K562 (cell line): ENCODE results near the gene PIP4K2A. TPM values are rescaled to one million over a fixed set of nuclear protein-coding genes. Genes with fewer than 3 reads are reported as not detected.

Source experiments
- ATAC-seq: fragments of 200-7000 bp; cut with Tn5 transposase; 3 replicates; pipeline ENCODE4 v1.9.1; 2020; ENCODE audit warnings: moderate library complexity
- BruUV-seq: library from RNA; stranded (reverse); fragments of 400-500 nt; replicated peaks from 2 replicates; lab custom pipeline; 2021; lab: Mats Ljungman, UMichigan
- CTCF ChIA-PET: fragments of 300-600 bp; formaldehyde crosslinking; extraction: SDS; loops from one replicate; lab custom pipeline; 2021; ENCODE audit warnings: low intra/inter-chr PET ratio; lab: Yijun Ruan, JAX
- POLR2A ChIA-PET: fragments of 300-600, 350-650 bp; sonication (Branson Sonifier 250); formaldehyde crosslinking; extraction: SDS; loops from one replicate; lab custom pipeline; 2021; ENCODE audit warnings: antibody characterized with exemption, inconsistent platforms; lab: Yijun Ruan, JAX
- DNase-seq, 4 experiments: peaks; one replicate each; pipeline versions ENCODE4 v3.0.0 to v3.0.0-alpha.2; 2011 to 2018; ENCODE audit warnings: low spot score in 3 of 4, mixed read lengths in 3 of 4; ENCODE audit errors: extremely low read depth in 1 of 4
- FAIRE-seq: peaks from 2 replicates; lab custom pipeline; 2011; peaks lifted over from hg19 to GRCh38; lab: Jason Lieb, UNC
- H2AFZ ChIP-seq: 2 replicates; pipeline ENCODE4 v1.6.0; 2011; ENCODE audit warnings: low read depth, low read length, control low read depth, inconsistent platforms
- H3K27ac ChIP-seq: fragments of 200-600 bp; 3 replicates; pipeline ENCODE4 v1.8.0; 2011; ENCODE audit warnings: low read depth, mild to moderate bottlenecking, control low read depth, inconsistent platforms, low read length, moderate library complexity, mixed read lengths; ENCODE audit errors: extremely low read depth
- H3K27me3 ChIP-seq, 2 experiments: fragments of 300-600 bp in 1 of 2; 2 replicates in 1 of 2; 3 replicates in 1 of 2; pipeline versions ENCODE4 v1.6.0 to v1.8.0; 2011; ENCODE audit warnings: inconsistent platforms in 2 of 2, low read length in 2 of 2, mild to moderate bottlenecking in 1 of 2, mixed read lengths in 1 of 2, moderate library complexity in 1 of 2; ENCODE audit not compliant: control insufficient read depth in 2 of 2, insufficient read depth in 2 of 2
- H3K36me3 ChIP-seq: fragments of 300-600 bp; 3 replicates; pipeline ENCODE4 v1.8.0; 2011; ENCODE audit warnings: mild to moderate bottlenecking, low read length, inconsistent platforms; ENCODE audit not compliant: control insufficient read depth, insufficient read depth
- H3K4me1 ChIP-seq, 2 experiments: fragments of 200-600 bp in 1 of 2; replicated peaks in 1 of 2; 2 replicates in 1 of 2; 3 replicates in 1 of 2; pipeline versions ENCODE4 v1.5.1 to v1.8.0; 2011; ENCODE audit warnings: inconsistent platforms in 2 of 2, low read length in 2 of 2, mild to moderate bottlenecking in 1 of 2, mixed read lengths in 1 of 2, moderate library complexity in 1 of 2; ENCODE audit not compliant: control insufficient read depth in 2 of 2, insufficient read depth in 2 of 2
- H3K4me2 ChIP-seq: 2 replicates; pipeline ENCODE4 v1.6.1; 2011; ENCODE audit warnings: low read length, control low read depth, inconsistent platforms, mixed read lengths; ENCODE audit not compliant: insufficient read depth
- H3K4me3 ChIP-seq: fragments of 200-600 bp; sonication (generic), shearing (Covaris generic); 2 replicates; pipeline ENCODE4 v1.5.1; 2016; ENCODE audit warnings: control low read depth, inconsistent platforms
- H3K79me2 ChIP-seq: fragments of 200-600 bp; 3 replicates; pipeline ENCODE4 v1.8.0; 2011; ENCODE audit warnings: low read length, inconsistent platforms; ENCODE audit not compliant: control insufficient read depth, insufficient read depth
- H3K9ac ChIP-seq, 2 experiments: 2 replicates each; pipeline versions ENCODE4 v1.6.0 to v1.6.1; 2011; ENCODE audit warnings: low read depth in 2 of 2, low read length in 2 of 2, control low read depth in 1 of 2, inconsistent platforms in 1 of 2, mild to moderate bottlenecking in 1 of 2, mixed read lengths in 1 of 2; ENCODE audit not compliant: insufficient read depth in 1 of 2
- H3K9me1 ChIP-seq: one replicate; pipeline ENCODE4 v1.6.0; 2011; ENCODE audit warnings: inconsistent platforms, mild to moderate bottlenecking, low read length, moderate library complexity; ENCODE audit not compliant: control insufficient read depth, insufficient read depth
- H3K9me3 ChIP-seq: replicated peaks from 2 replicates; pipeline ENCODE4 v1.5.1; 2011; ENCODE audit warnings: low read depth, low read length, inconsistent platforms; ENCODE audit not compliant: control insufficient read depth, insufficient read depth
- H4K20me1 ChIP-seq: replicated peaks from 2 replicates; pipeline ENCODE4 v1.6.1; 2011; ENCODE audit warnings: low read length, inconsistent platforms, mixed read lengths; ENCODE audit not compliant: control insufficient read depth, insufficient read depth
- BRF2 ChIP-seq: IDR thresholded peaks from 3 replicates; pipeline ENCODE4 v1.6.1; 2011; ENCODE audit warnings: borderline replicate concordance, mild to moderate bottlenecking; ENCODE audit not compliant: insufficient read length, insufficient read depth
- EZH2 ChIP-seq: IDR thresholded peaks from 2 replicates; pipeline ENCODE4 v1.6.1; 2012; ENCODE audit warnings: low read depth, mild to moderate bottlenecking, inconsistent platforms, low read length, borderline replicate concordance
- MAX ChIP-seq: sonication (generic); formaldehyde crosslinking; IDR thresholded peaks from 2 replicates; pipeline ENCODE4 v1.9.0; 2022; ENCODE audit warnings: mild to moderate bottlenecking, missing genetic modification reagents
- RCOR1 ChIP-seq, 2 experiments: IDR thresholded peaks; 2 replicates each; pipeline ENCODE4 v1.6.1; 2012; ENCODE audit warnings: low read depth in 2 of 2, low read length in 2 of 2, borderline replicate concordance in 1 of 2, improper control_type of control experiment in 1 of 2
- TEAD4 ChIP-seq, 2 experiments: sonication (generic) in 1 of 2; formaldehyde crosslinking in 1 of 2; IDR thresholded peaks; 2 replicates each; pipeline versions ENCODE4 v1.6.1 to v1.8.0; 2012 to 2022; ENCODE audit warnings: borderline replicate concordance in 1 of 2, inconsistent platforms in 1 of 2, low read length in 1 of 2, mild to moderate bottlenecking in 1 of 2, missing genetic modification reagents in 1 of 2
- TFAP4 ChIP-seq: sonication (generic); formaldehyde crosslinking; IDR thresholded peaks from 2 replicates; pipeline ENCODE4 v1.8.0; 2022; ENCODE audit warnings: missing genetic modification reagents, mild to moderate bottlenecking, moderate library complexity, borderline replicate concordance
- ZBTB33 ChIP-seq: sonication (generic); formaldehyde crosslinking; IDR thresholded peaks from 2 replicates; pipeline ENCODE4 v1.8.1; 2023; ENCODE audit warnings: mild to moderate bottlenecking, missing genetic modification reagents
- ZNF311 ChIP-seq: fragments of 250-450 bp; sonication (Bioruptor Pico); IDR thresholded peaks from 2 replicates; pipeline ENCODE4 v1.4.0; 2020; ENCODE audit warnings: mild to moderate bottlenecking, moderate library complexity
- ZNF436 ChIP-seq: fragments of 250-450, 450-650 bp; sonication (Bioruptor Pico); formaldehyde crosslinking; IDR thresholded peaks from 2 replicates; pipeline ENCODE4 v1.7.0; 2020; ENCODE audit warnings: mild to moderate bottlenecking
- ZNF609 ChIP-seq: sonication (generic); formaldehyde crosslinking; IDR thresholded peaks from 2 replicates; pipeline ENCODE4 v1.8.1; 2023; ENCODE audit warnings: missing genetic modification reagents, mild to moderate bottlenecking, borderline replicate concordance
- WGBS: fragments of 100-300 bp; shearing (Covaris generic); methylation state at CpG from one replicate; pipeline ENCODE4 v1.1.6; 2016; ENCODE audit warnings: low coverage, mixed read lengths; ENCODE audit not compliant: insufficient coverage; ENCODE audit errors: missing lambda C conversion rate; 5-methylcytosine and 5-hydroxymethylcytosine counted together
- in situ Hi-C: fragments of 300-500 bp; cut with MboI; formaldehyde crosslinking; loops from 4 replicates; pipeline ENCODE4 v1.15.0; 2018; ENCODE audit warnings: inconsistent platforms, mixed read lengths
- intact Hi-C: fragments of 100-400 bp; cut with micrococcal nuclease; formaldehyde crosslinking; loops from 2 replicates; pipeline ENCODE4 v1.14.2; 2022
- polyA plus RNA-seq, 8 experiments: library from polyadenylated mRNA; depleted of rRNA in 4 of 8; stranded (reverse) in 5 of 8; unstranded in 3 of 8; fragments of >200 nt; fragmentation: Nextera tagmentation in 2 of 8; fragmentation: Illumina TruSeq in 1 of 8; extraction: Ambion mirVana in 2 of 8; extraction: Trizol in 1 of 8; gene quantifications; 2 replicates each; pipeline versions ENCODE4 v1.2.1 to v1.2.3, GENCODE V29; 2011 to 2014; ENCODE audit warnings: inconsistent platforms in 1 of 8, missing spikeins in 1 of 8
- total RNA-seq, 7 experiments: library from RNA; depleted of rRNA in 6 of 7; stranded (reverse); fragments of >200 nt in 6 of 7; fragmentation: Illumina TruSeq in 2 of 7; extraction: Trizol in 2 of 7; gene quantifications; 2 replicates each; pipeline versions ENCODE4 v1.2.1 to v1.2.3, GENCODE V29; 2011 to 2021; ENCODE audit warnings: low replicate concordance in 1 of 7

Gene PIP4K2A
- total and polyA plus RNA-seq, 9 of the 15 experiments (the other 6 are each of a cell fraction or from before 2014, with no cell fraction given), result 35.6 to 117 (median 71.9) TPM

GRCh38 chr10:22711373-22711772 lies 3.0 kb downstream of the PIP4K2A start:
- POLR2A ChIA-PET, result interaction anchor here (2.1 kb wide), 1 partner anchor 14 kb away, joined by 9 read pairs; no protein-coding TSS in a partner anchor
- Histone ChIP-seq H3K36me3 (peaks cover 9% of the 10 kb centered on the region; the same call in 1 of the 3 replicates), H4K20me1 (peaks cover 11% of the 10 kb centered on the region; the same call in 1 of the 2 replicates), H3K9me3 (no peaks in the 10 kb centered on the region), H3K79me2 (peaks cover 78% of the 10 kb centered on the region), H3K27ac (no peak overlapping the region), H3K9me1 (peaks cover 4% of the 10 kb centered on the region), H3K4me1 (peaks cover 19 to 21% of the 10 kb centered on the region in 2 experiments; a peak in 4 of 5 replicates), H3K9ac (peak overlapping the region in 1 of 2 experiments; percentile 85; a peak in 1 of 4 replicates), H3K27me3 (no peaks in the 10 kb centered on the region), H2AFZ (no peak overlapping the region), H3K4me2 (peak overlapping the region; percentile 36), H3K4me3 (no peak overlapping the region; the same call in 1 of the 2 replicates)
- intact Hi-C loops, result loop anchor here (5.0 to 10.0 kb wide), 3 partner anchors 79 to 143 kb away; no protein-coding TSS in a partner anchor
- FAIRE-seq (peak; percentile 57), ATAC-seq (no peak), DNase-seq (no peak)
- BruUV-seq, result no TSS peak
- CTCF ChIA-PET, result no interaction called here
- WGBS, result 30% methylated on average over 3 of the region's 3 CpGs
- in situ Hi-C loops, result no loop called here
- TF ChIP-seq TEAD4 (IDR thresholded peaks at IDR 0.05; ENCODE audit: low read length) (no peak), TEAD4 (CRISPR knock-in tag; IDR thresholded peaks at IDR 0.05; ENCODE audit: borderline replicate concordance) (no peak), ZNF609 (CRISPR knock-in tag) (no peak), EZH2 (no peak), MAX (CRISPR knock-in tag) (no peak), ZNF436 (CRISPR knock-in tag) (no peak), ZNF311 (no peak), ZBTB33 (no peak), TFAP4 (no peak), BRF2 (no peak), RCOR1 (IDR thresholded peaks at IDR 0.05; ENCODE audit: borderline replicate concordance in 1 of 2, low read depth in 2 of 2, low read length in 2 of 2) (peak in 1 of 2 experiments; percentile 64; a peak in 2 of 4 replicates)
